SU-DHL-6 (cell line): ENCODE data around the gene PLXNA2.

ENCODE experiments used
- CTCF ChIP-seq: fragments of 200-600 bp; sonication (generic); IDR thresholded peaks from one replicate; pipeline ENCODE4 v1.5.1; 2017; ENCODE audit warnings: antibody characterized with exemption, mild to moderate bottlenecking, low read length, moderate library complexity; ENCODE audit not compliant: insufficient read depth, poor library complexity, severe bottlenecking
- EZH2phosphoT487 ChIP-seq: fragments of 200-600 bp; sonication (generic), shearing (Covaris generic); conservative IDR thresholded peaks from 2 replicates; pipeline ENCODE4 v1.6.1; 2018; ENCODE audit warnings: mild to moderate bottlenecking, antibody characterized with exemption, low read length, moderate library complexity, mixed read lengths

- TF ChIP-seq CTCF (no peak), EZH2phosphoT487 (no peak)
These were observed 191.2 kb downstream of the PLXNA2 start for GRCh38 chr1:208052926-208053407.
